ENCODE data around the gene RNF123.

DNA sequence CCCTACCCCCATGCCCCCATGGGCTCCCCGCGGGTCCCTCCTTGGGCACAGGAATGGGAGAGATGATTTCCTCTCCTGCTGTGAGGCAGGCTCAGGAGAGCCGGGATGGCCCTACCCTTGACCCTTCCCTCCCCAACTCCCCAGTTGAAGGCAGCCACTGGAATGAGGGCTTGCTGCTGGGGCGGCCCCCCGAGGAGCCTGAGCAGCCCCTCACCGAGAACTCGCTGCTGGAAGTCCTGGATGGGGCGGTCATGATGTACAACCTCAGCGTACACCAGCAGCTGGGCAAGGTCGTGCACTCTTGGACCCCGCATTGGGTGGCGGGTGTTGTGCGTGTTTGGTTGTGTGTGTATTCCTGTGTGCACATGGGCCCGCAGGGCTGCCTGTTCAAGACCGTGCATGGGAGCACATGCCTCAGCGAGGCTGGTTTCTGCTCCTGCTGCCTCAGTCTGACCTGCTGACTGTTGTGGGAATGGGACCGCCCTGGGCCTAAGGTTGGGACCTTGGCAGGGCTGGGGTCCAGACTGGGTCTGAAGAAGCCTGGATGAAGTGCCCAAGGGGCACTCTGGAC lies 16.1 kb downstream of the RNF123 start:
- no peak for TF ChIP-seq POLR2A (IDR thresholded peaks at IDR 0.05)
- TF ChIP-seq, protein P1, sequence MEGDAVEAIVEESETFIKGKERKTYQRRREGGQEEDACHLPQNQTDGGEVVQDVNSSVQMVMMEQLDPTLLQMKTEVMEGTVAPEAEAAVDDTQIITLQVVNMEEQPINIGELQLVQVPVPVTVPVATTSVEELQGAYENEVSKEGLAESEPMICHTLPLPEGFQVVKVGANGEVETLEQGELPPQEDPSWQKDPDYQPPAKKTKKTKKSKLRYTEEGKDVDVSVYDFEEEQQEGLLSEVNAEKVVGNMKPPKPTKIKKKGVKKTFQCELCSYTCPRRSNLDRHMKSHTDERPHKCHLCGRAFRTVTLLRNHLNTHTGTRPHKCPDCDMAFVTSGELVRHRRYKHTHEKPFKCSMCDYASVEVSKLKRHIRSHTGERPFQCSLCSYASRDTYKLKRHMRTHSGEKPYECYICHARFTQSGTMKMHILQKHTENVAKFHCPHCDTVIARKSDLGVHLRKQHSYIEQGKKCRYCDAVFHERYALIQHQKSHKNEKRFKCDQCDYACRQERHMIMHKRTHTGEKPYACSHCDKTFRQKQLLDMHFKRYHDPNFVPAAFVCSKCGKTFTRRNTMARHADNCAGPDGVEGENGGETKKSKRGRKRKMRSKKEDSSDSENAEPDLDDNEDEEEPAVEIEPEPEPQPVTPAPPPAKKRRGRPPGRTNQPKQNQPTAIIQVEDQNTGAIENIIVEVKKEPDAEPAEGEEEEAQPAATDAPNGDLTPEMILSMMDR (IDR thresholded peaks at IDR 0.05): no peak
